SHP77 treated with DMSO at 0.1 percent for 48 hours (cell line): ENCODE data around the gene PLEKHG7.

Experiments
- DNase-seq: peaks from one replicate; lab custom pipeline; 2025; lab: John Stamatoyannopoulos, UW

PLEKHG7 gene

GRCh38 chr12:92707926-92708325 is 5.1 kb downstream of the PLEKHG7 start:
- no peak for DNase-seq

- no peak for DNase-seq
Measured at GRCh38 chr12:92715625-92716024, 12.8 kb downstream of the PLEKHG7 start.

DNA sequence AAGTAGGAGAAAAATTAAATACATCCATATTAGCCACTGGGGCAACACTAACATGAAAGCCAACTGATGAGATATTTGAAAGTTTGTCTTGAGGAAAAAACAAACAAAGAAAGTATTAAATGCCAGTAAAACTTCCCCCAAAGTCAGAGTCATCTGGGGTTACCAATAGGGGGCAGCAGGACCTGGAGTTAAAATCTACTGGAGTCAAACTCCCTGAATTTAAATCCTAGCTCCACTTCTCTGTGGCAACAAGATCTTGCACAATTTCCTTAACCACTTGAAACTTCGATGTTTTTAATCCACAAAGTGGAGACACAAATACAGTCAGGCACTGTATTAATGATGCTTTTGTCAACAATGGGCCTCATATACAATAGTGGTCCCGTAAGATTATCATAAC is 14.4 kb downstream of the PLEKHG7 start:
- no peak for DNase-seq

- DNase-seq, result no peak
Measured at GRCh38 chr12:92718483-92718990, 15.7 kb downstream of the PLEKHG7 start.

DNA sequence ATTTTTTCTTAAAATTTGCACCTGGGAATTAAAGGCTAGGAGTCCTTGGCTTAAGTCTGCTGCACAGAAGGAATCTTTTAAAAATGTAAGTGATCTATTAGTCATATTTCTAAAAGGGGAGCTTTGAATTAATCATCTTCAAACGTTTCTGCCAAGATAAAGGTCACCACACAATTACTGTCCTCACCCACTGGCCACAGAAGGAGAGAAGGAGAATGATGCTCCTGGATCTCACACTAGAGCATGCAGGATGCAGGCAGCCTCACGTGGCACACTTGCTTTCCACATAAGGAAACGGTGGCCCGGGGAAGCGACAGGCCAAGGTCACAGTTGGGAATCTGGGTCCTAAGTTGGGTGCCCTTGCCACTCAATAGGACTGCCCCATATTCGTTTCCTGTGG is 16.9 kb downstream of the PLEKHG7 start:
- no peak for DNase-seq

GRCh38 chr12:92721130-92721529 is 18.3 kb downstream of the PLEKHG7 start:
- no peak for DNase-seq

- no peak for DNase-seq
Measured at GRCh38 chr12:92721656-92722055, 18.9 kb downstream of the PLEKHG7 start.

- no peak for DNase-seq
Measured at GRCh38 chr12:92722897-92723296, 20.1 kb downstream of the PLEKHG7 start.

GRCh38 chr12:92726850-92727249 is 24.1 kb downstream of the PLEKHG7 start:
- DNase-seq, result no peak

DNA sequence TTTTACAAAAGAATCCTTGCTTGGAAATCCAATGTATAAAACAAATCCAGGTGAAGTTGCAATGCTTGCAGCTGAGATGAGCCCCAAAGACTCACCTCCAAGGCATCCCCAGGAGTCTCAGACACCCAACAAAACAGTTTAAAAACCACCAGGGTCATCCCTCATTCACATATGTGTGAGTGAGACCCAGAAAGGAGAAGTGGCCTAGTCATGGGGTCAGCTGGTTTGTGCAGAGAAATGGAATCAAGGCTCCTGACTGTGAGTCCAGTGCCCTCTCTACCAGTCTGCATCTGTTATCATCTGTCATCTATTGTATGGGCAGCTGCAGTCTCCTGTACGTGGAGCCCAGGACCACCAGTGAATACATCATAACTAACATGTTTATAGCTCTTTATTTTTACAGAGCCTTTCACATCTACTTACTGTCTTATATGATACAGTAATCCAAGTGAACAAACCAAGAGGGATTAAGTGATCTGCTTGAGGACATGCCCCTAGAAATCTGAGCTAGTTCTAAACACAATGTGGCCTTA is 27.1 kb downstream of the PLEKHG7 start:
- no peak for DNase-seq

GRCh38 chr12:92730758-92731157 is 28.0 kb downstream of the PLEKHG7 start:
- no peak for DNase-seq

- DNase-seq, result no peak
Measured at GRCh38 chr12:92732216-92732615, 29.4 kb downstream of the PLEKHG7 start.

- no peak for DNase-seq
Measured at GRCh38 chr12:92732716-92733115, 29.9 kb downstream of the PLEKHG7 start.

GRCh38 chr12:92733181-92733580 is 30.4 kb downstream of the PLEKHG7 start:
- no peak for DNase-seq

DNA sequence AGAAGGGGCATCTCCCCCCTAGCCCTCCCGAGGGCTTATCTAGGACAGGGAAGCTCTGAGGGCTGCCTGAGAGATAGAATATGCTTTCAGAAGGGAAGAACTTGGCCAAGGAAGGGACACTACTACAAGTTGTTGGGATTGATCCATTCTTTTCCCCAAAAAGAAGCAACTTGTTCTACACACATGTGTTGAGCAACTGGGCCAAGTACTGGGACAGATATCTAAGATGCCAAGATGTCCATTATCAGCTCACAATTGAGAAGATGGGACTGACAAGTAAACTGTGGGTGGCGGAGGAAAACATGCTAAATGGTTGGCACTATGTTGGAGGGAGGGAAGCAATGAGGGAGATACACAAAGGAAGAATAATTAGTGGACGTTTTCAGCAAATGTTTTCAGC is 30.9 kb downstream of the PLEKHG7 start:
- DNase-seq, result no peak

- DNase-seq, result no peak
Measured at GRCh38 chr12:92735131-92735721, 32.4 kb downstream of the PLEKHG7 start.

DNA sequence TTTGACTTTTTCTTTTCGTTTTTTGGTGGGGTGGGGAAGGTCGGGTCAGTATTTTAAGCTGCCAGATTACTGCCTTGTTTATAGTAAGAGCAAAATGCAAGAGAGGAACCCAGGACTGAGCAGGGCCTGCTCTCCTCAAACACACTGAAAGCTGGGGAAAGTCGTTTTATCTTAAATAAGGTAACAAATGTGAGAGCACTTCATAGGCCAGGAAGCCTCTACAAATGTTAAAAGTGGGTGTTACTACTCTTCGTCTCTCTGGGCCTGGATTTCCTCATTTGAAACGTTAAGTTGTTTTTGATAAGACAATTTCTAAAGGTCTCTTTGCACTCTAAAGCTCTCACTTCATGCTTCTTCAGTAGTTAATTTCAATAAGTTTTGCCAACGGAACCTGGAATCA is 33.8 kb downstream of the PLEKHG7 start:
- no peak for DNase-seq

GRCh38 chr12:92737855-92738850 is 35.4 kb downstream of the PLEKHG7 start:
- DNase-seq, result no peak

- no peak for DNase-seq
Measured at GRCh38 chr12:92739113-92739512, 36.3 kb downstream of the PLEKHG7 start.

- no peak for DNase-seq
Measured at GRCh38 chr12:92740411-92740810, 37.6 kb downstream of the PLEKHG7 start.

DNA sequence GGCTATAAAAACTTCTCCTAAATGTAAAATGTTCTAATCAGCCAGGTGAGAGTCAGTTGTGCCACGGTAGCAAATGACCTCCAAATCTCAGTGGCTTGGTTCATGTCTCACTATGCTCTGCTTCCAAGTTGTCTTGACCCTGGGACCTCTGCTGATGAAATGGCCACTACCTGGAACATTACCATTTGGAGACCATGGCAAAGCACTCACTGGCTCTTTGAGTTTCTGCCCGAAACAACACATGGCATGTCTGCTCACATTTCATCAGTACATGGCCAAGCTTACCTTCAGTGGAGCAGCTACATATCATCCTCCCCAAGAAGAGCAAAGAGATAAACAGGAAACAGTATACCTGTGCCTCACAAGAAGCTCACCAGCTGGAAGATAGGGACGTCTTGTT is 40.2 kb downstream of the PLEKHG7 start:
- DNase-seq, result no peak

- DNase-seq, result no peak
Measured at GRCh38 chr12:92745856-92746550, 43.2 kb downstream of the PLEKHG7 start.
